HepG2 (cell line): ENCODE data around the gene CTSO. TPM values are rescaled to one million over a fixed set of nuclear protein-coding genes. Genes with fewer than 3 reads are reported as not detected.

Source experiments
- ATAC-seq: fragments of 200-7000 bp; cut with Tn5 transposase; 3 replicates; pipeline ENCODE4 v1.9.1; 2020; ENCODE audit warnings: mild to moderate bottlenecking, moderate library complexity
- BruUV-seq: library from RNA; stranded (reverse); fragments of 400-500 nt; replicated peaks from 2 replicates; lab custom pipeline; 2021; lab: Mats Ljungman, UMichigan
- CTCF ChIA-PET: fragments of 300-600 bp; formaldehyde crosslinking; extraction: SDS; loops from one replicate; lab custom pipeline; 2021; ENCODE audit warnings: low total read pairs, inconsistent platforms, low intra/inter-chr PET ratio; lab: Yijun Ruan, JAX
- POLR2A ChIA-PET: fragments of 350-600 bp; sonication (Branson Sonifier 250); formaldehyde crosslinking; loops from one replicate; lab custom pipeline; 2020; ENCODE audit warnings: antibody characterized with exemption, inconsistent platforms; lab: Yijun Ruan, JAX
- DNase-seq: peaks from one replicate; pipeline ENCODE4 v3.0.0-alpha.2; 2015; ENCODE audit warnings: low spot score
- FAIRE-seq: peaks from 3 replicates; lab custom pipeline; 2011; peaks lifted over from hg19 to GRCh38; lab: Jason Lieb, UNC
- H2AFZ ChIP-seq: one replicate; pipeline ENCODE4 v1.6.1; 2011; ENCODE audit warnings: low read length, inconsistent platforms
- H3K27ac ChIP-seq: fragments of 300-600 bp; 3 replicates; pipeline ENCODE4 v1.8.0; 2011; ENCODE audit warnings: mixed run types, mild to moderate bottlenecking, mixed read lengths, low read length, inconsistent platforms; ENCODE audit not compliant: insufficient read depth; ENCODE audit errors: extremely low read length
- H3K27me3 ChIP-seq, 2 experiments: fragments of 200-600 bp in 1 of 2; 2 replicates in 1 of 2; 3 replicates in 1 of 2; pipeline versions ENCODE4 v1.6.0 to v1.8.0; 2011; ENCODE audit warnings: low read length in 2 of 2, mild to moderate bottlenecking in 2 of 2, moderate library complexity in 2 of 2, inconsistent platforms in 1 of 2; ENCODE audit not compliant: insufficient read depth in 2 of 2, control insufficient read depth in 1 of 2
- H3K36me3 ChIP-seq, 2 experiments: fragments of 200-600 bp in 1 of 2; replicated peaks in 1 of 2; 2 replicates in 1 of 2; 3 replicates in 1 of 2; pipeline versions ENCODE4 v1.5.1 to v1.8.0; 2011; ENCODE audit warnings: low read length in 2 of 2, inconsistent platforms in 1 of 2; ENCODE audit not compliant: insufficient read depth in 2 of 2, control insufficient read depth in 1 of 2
- H3K4me1 ChIP-seq: 2 replicates; pipeline ENCODE4 v1.5.1; 2012; ENCODE audit warnings: low read length, inconsistent platforms; ENCODE audit not compliant: insufficient read depth
- H3K4me2 ChIP-seq: 2 replicates; pipeline ENCODE4 v1.6.0; 2011; ENCODE audit warnings: low read depth, low read length, inconsistent platforms
- H3K4me3 ChIP-seq, 3 experiments: fragments of 200-600 bp in 1 of 3; sonication (generic), shearing (Covaris generic) in 1 of 3; replicated peaks in 1 of 3; 2 replicates each; pipeline ENCODE4 v1.5.1; 2011 to 2016; ENCODE audit warnings: low read length in 3 of 3, inconsistent platforms in 2 of 3, low read depth in 2 of 3, mild to moderate bottlenecking in 2 of 3, control low read depth in 1 of 3, mixed read lengths in 1 of 3; ENCODE audit not compliant: insufficient read depth in 1 of 3
- H3K79me2 ChIP-seq: one replicate; pipeline ENCODE4 v1.6.1; 2011; ENCODE audit warnings: low read length, inconsistent platforms; ENCODE audit not compliant: insufficient read depth
- H3K9ac ChIP-seq: 2 replicates; pipeline ENCODE4 v1.6.0; 2011; ENCODE audit warnings: mild to moderate bottlenecking, low read depth, low read length, inconsistent platforms; ENCODE audit not compliant: insufficient read depth
- H3K9me3 ChIP-seq: 2 replicates; pipeline ENCODE4 v1.5.1; 2012; ENCODE audit warnings: mild to moderate bottlenecking, low read length
- H4K20me1 ChIP-seq: 2 replicates; pipeline ENCODE4 v1.6.0; 2011; ENCODE audit warnings: inconsistent platforms, mild to moderate bottlenecking, low read length, moderate library complexity; ENCODE audit not compliant: insufficient read depth
- AKAP8 ChIP-seq: sonication (generic); formaldehyde crosslinking; IDR thresholded peaks from 2 replicates; pipeline ENCODE4 v1.5.1; 2020; ENCODE audit warnings: mild to moderate bottlenecking, missing genetic modification reagents
- ATF7 ChIP-seq, 2 experiments: fragments of 450-650 bp in 1 of 2; sonication (generic) in 1 of 2; formaldehyde crosslinking in 1 of 2; IDR thresholded peaks; 2 replicates each; pipeline versions ENCODE4 v1.4.0 to v1.6.1; 2016 to 2020; ENCODE audit warnings: antibody characterized with exemption in 1 of 2, mild to moderate bottlenecking in 1 of 2, missing genetic modification reagents in 1 of 2
- BRD4 ChIP-seq: sonication (generic); formaldehyde crosslinking; IDR thresholded peaks from 2 replicates; pipeline ENCODE4 v1.4.0; 2020; ENCODE audit warnings: missing genetic modification reagents
- GLI4 ChIP-seq: sonication (generic); formaldehyde crosslinking; IDR thresholded peaks from 2 replicates; pipeline ENCODE4 v1.5.1; 2020; ENCODE audit warnings: missing genetic modification reagents, mild to moderate bottlenecking, moderate library complexity, borderline replicate concordance
- HNRNPH1 ChIP-seq: fragments of 200-400 bp; formaldehyde crosslinking; optimal IDR thresholded peaks from 2 replicates; pipeline ENCODE3; 2017; ENCODE audit warnings: mild to moderate bottlenecking, low read depth, low read length
- HNRNPK ChIP-seq: fragments of 200-400 bp; formaldehyde crosslinking; IDR thresholded peaks from 2 replicates; pipeline ENCODE4 v1.6.1; 2018; ENCODE audit warnings: low read length, low read depth, moderate library complexity, mild to moderate bottlenecking; ENCODE audit not compliant: poor library complexity, severe bottlenecking
- ISX ChIP-seq: sonication (generic); formaldehyde crosslinking; conservative IDR thresholded peaks from 2 replicates; pipeline ENCODE4 v1.5.0; 2020; ENCODE audit warnings: missing genetic modification reagents
- MAFK ChIP-seq, 2 experiments: IDR thresholded peaks in 1 of 2; conservative IDR thresholded peaks in 1 of 2; 2 replicates each; pipeline ENCODE4 v1.6.1; 2011; ENCODE audit warnings: improper control_type of control experiment in 2 of 2, low read length in 2 of 2
- MTF1 ChIP-seq: sonication (generic); formaldehyde crosslinking; IDR thresholded peaks from 2 replicates; pipeline ENCODE4 v1.5.0; 2020; ENCODE audit warnings: missing genetic modification reagents
- PCBP1 ChIP-seq: fragments of 200-400 bp; formaldehyde crosslinking; IDR thresholded peaks from 2 replicates; pipeline ENCODE4 v1.6.1; 2017; ENCODE audit warnings: mild to moderate bottlenecking, low read depth, low read length, borderline replicate concordance
- ZNF335 ChIP-seq: sonication (generic); formaldehyde crosslinking; IDR thresholded peaks from 2 replicates; pipeline ENCODE4 v1.4.0; 2020; ENCODE audit warnings: missing genetic modification reagents
- ZSCAN25 ChIP-seq: sonication (generic); formaldehyde crosslinking; IDR thresholded peaks from 2 replicates; pipeline ENCODE4 v1.8.0; 2022; ENCODE audit warnings: mild to moderate bottlenecking, missing genetic modification reagents
- WGBS: methylation state at CpG from one replicate; pipeline ENCODE4 v1.1.6; 2017; ENCODE audit warnings: low lambda C conversion rate; 5-methylcytosine and 5-hydroxymethylcytosine counted together
- in situ Hi-C: cut with HindIII; loops from 2 replicates; pipeline ENCODE4 v1.10.0; 2017; ENCODE audit warnings: low pct_unique_long_range_greater_than_20kb; ENCODE audit not compliant: extremely low pct_ligation_motif_present
- intact Hi-C: fragments of 100-400 bp; cut with micrococcal nuclease; formaldehyde crosslinking; loops from one replicate; pipeline ENCODE4 v1.10.0; 2022; ENCODE audit not compliant: unreplicated experiment
- polyA plus RNA-seq, 8 experiments: library from polyadenylated mRNA; depleted of rRNA in 3 of 8; stranded (reverse) in 7 of 8; unstranded in 1 of 8; fragments of >200 nt; fragmentation: Illumina TruSeq in 4 of 8; extraction: Trizol in 4 of 8; gene quantifications; 2 replicates each; pipeline versions ENCODE4 v1.2.1 to v1.2.3, GENCODE V29; 2011 to 2016; ENCODE audit warnings: low read depth in 4 of 8, missing spikeins in 1 of 8, mixed read lengths in 1 of 8; ENCODE audit not compliant: insufficient read depth in 1 of 8
- total RNA-seq, 5 experiments: library from RNA; depleted of rRNA; stranded (reverse); fragments of >200 nt; fragmentation: Illumina TruSeq; extraction: Trizol; gene quantifications; 2 replicates each; pipeline ENCODE4 v1.2.3, GENCODE V29; 2016; ENCODE audit warnings: low read depth in 1 of 5
- TF ChIP-seq, protein P1 (sequence below): sonication (generic); formaldehyde crosslinking; IDR thresholded peaks from 2 replicates; pipeline ENCODE4 v1.5.1; 2020; ENCODE audit warnings: missing genetic modification reagents, mild to moderate bottlenecking, borderline replicate concordance

Gene CTSO
- total and polyA plus RNA-seq, 2 of the 13 experiments (the other 11 are each of a cell fraction or from before 2014, with no cell fraction given): 0.07 to 0.17 TPM

DNA sequence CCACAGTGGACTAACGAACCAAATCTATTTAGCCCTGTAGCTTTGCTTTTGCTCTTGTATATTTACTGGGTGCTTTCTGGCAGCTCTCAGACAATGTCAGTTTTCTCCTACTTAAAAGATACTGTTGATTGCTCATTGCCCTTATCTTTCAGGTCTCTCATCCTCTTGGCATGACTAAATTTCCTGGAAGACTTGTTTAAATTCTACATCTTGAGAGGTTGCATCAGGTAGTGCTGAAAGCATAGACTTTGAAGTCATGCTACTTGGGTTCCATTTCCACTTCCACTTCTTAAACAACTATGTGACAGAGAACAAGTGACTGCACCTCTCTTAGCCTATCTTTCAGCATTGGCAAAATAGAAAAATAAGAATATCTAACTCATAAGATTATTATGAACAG lies 41.8 kb downstream of the CTSO start:
- no peaks in the 10 kb centered on the region for H3K9me3 ChIP-seq
- H4K20me1 ChIP-seq: no peaks in the 10 kb centered on the region
- DNase-seq (no peak), ATAC-seq (no peak), FAIRE-seq (no peak)
- H3K27ac ChIP-seq: no peak overlapping the region
- ChIA-PET CTCF (no interaction called here), POLR2A (no interaction called here)
- H3K79me2 ChIP-seq: no peaks in the 10 kb centered on the region
- BruUV-seq: no TSS peak
- H3K4me1 ChIP-seq: no peaks in the 10 kb centered on the region
- TF ChIP-seq ZSCAN25: no peak
- no peak for TF ChIP-seq MTF1
- no peak for TF ChIP-seq ATF7 (IDR thresholded peaks at IDR 0.05)
- no peak for TF ChIP-seq ATF7 (CRISPR knock-in tag; IDR thresholded peaks at IDR 0.05)
- no peak for TF ChIP-seq ISX (CRISPR knock-in tag)
- no peak for TF ChIP-seq MAFK (conservative IDR thresholded peaks at IDR 0.05 in 1 of 2, IDR thresholded peaks at IDR 0.05 in 1 of 2; ENCODE audit: low read length in 2 of 2)
- TF ChIP-seq AKAP8 (CRISPR knock-in tag): no peak
- no peak for TF ChIP-seq BRD4 (CRISPR knock-in tag)
- no peak for TF ChIP-seq ZNF335
- no peak overlapping the region for H2AFZ ChIP-seq
- no peak overlapping the region for H3K4me3 ChIP-seq
- H3K9ac ChIP-seq: no peak overlapping the region
- no peak overlapping the region for H3K4me2 ChIP-seq
- WGBS: 0% methylated on average over 1 of the region's 1 CpG
- intact Hi-C loops (no loop called here), in situ Hi-C loops (no loop called here)
- no peaks in the 10 kb centered on the region for H3K27me3 ChIP-seq
- H3K36me3 ChIP-seq: no peaks in the 10 kb centered on the region

DNA sequence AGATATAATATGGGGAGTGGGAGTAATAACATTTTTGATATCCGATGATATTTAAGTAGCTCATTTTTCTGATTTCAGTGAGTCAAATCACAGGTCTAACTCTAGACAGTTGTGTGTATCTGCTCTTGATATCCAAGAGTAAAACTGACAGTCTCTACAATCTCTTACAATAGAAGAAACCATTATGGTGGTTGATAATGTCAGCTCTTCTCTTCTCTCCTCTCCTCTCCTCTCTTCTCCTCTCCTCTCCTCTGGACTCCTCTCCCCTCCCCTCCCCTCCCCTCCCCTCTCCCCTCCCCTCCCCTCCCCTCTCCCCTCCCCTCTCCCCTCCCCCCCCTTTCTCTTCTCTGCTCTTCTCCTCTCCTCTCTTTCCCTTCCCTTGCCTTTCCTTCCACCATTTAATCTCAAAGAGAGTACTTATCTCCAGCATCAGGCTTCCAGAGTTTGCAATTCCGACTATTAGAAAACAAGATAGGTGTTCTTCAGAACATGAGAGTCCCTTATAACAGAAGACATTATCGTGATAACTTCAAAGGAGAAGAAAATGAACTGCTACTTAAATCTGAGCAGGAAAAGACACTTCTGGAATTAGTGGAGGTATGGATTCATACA lies 43.9 kb downstream of the CTSO start:
- Histone ChIP-seq H4K20me1 (no peaks in the 10 kb centered on the region), H3K4me2 (no peak overlapping the region), H3K27ac (no peak overlapping the region), H3K27me3 (no peaks in the 10 kb centered on the region), H2AFZ (no peak overlapping the region), H3K9me3 (no peaks in the 10 kb centered on the region), H3K36me3 (no peaks in the 10 kb centered on the region), H3K9ac (no peak overlapping the region), H3K79me2 (no peaks in the 10 kb centered on the region), H3K4me1 (no peaks in the 10 kb centered on the region), H3K4me3 (no peak overlapping the region)
- FAIRE-seq (no peak), ATAC-seq (no peak), DNase-seq (no peak)
- in situ Hi-C loops (no loop called here), intact Hi-C loops (no loop called here)
- ChIA-PET CTCF (no interaction called here), POLR2A (no interaction called here)
- 23% methylated on average over 3 of the region's 3 CpGs for WGBS
- no TSS peak for BruUV-seq
- peak; percentile 94 for TF ChIP-seq HNRNPK
- no peak for TF ChIP-seq GLI4 (CRISPR knock-in tag)
- no peak for TF ChIP-seq HNRNPH1
- peak; percentile 83; the same call in 1 of the 2 replicates for TF ChIP-seq PCBP1
- TF ChIP-seq, protein P1, sequence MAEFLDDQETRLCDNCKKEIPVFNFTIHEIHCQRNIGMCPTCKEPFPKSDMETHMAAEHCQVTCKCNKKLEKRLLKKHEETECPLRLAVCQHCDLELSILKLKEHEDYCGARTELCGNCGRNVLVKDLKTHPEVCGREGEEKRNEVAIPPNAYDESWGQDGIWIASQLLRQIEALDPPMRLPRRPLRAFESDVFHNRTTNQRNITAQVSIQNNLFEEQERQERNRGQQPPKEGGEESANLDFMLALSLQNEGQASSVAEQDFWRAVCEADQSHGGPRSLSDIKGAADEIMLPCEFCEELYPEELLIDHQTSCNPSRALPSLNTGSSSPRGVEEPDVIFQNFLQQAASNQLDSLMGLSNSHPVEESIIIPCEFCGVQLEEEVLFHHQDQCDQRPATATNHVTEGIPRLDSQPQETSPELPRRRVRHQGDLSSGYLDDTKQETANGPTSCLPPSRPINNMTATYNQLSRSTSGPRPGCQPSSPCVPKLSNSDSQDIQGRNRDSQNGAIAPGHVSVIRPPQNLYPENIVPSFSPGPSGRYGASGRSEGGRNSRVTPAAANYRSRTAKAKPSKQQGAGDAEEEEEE (CRISPR knock-in tag): no peak
